ENCODE data around the gene DPP6. TPM values are rescaled to one million over a fixed set of nuclear protein-coding genes. Genes with fewer than 3 reads are reported as not detected.
"Not testable (repeated sequence)": the region's sequence is repeated elsewhere in the genome, so short reads cannot be mapped to it uniquely, and the experiment has no call there.

DPP6 gene
- total RNA-seq, 1 donor from 2014 or later = not detected

GRCh38 chr7:154652564-154652963 lies 600.4 kb downstream of the DPP6 start:
- intact Hi-C loops (cut with micrococcal nuclease) = no loop called here

- intact Hi-C loops (cut with micrococcal nuclease) = no loop called here
Observed at GRCh38 chr7:154653281-154653680, 601.1 kb downstream of the DPP6 start.

GRCh38 chr7:154656618-154657017 lies 604.4 kb downstream of the DPP6 start:
- intact Hi-C loops (cut with micrococcal nuclease) = no loop called here

GRCh38 chr7:154666768-154667167 lies 614.6 kb downstream of the DPP6 start:
- intact Hi-C loops (cut with micrococcal nuclease) = no loop called here

- intact Hi-C loops (cut with micrococcal nuclease) = no loop called here
Observed at GRCh38 chr7:154672659-154673415, 620.6 kb downstream of the DPP6 start.

- intact Hi-C loops (cut with micrococcal nuclease) = no loop called here
Observed at GRCh38 chr7:154674191-154674590, 622.0 kb downstream of the DPP6 start.

GRCh38 chr7:154675560-154675959 lies 623.4 kb downstream of the DPP6 start:
- intact Hi-C loops (cut with micrococcal nuclease) = no loop called here

- intact Hi-C loops (cut with micrococcal nuclease) = not testable (repeated sequence)
Observed at GRCh38 chr7:154676033-154676421, 623.8 kb downstream of the DPP6 start.

GRCh38 chr7:154676422-154677073 lies 624.4 kb downstream of the DPP6 start:
- intact Hi-C loops (cut with micrococcal nuclease) = no loop called here

- intact Hi-C loops (cut with micrococcal nuclease) = no loop called here
Observed at GRCh38 chr7:154677454-154677853, 625.3 kb downstream of the DPP6 start.

- intact Hi-C loops (cut with micrococcal nuclease) = not testable (repeated sequence)
Observed at GRCh38 chr7:154678001-154678550, 625.9 kb downstream of the DPP6 start.

- intact Hi-C loops (cut with micrococcal nuclease) = no loop called here
Observed at GRCh38 chr7:154679379-154680053, 627.3 kb downstream of the DPP6 start.

- intact Hi-C loops (cut with micrococcal nuclease) = no loop called here
Observed at GRCh38 chr7:154680894-154681659, 628.9 kb downstream of the DPP6 start.

GRCh38 chr7:154682003-154682402 lies 629.8 kb downstream of the DPP6 start:
- intact Hi-C loops (cut with micrococcal nuclease) = no loop called here

- intact Hi-C loops (cut with micrococcal nuclease) = no loop called here
Observed at GRCh38 chr7:154684666-154685563, 632.7 kb downstream of the DPP6 start.

- intact Hi-C loops (cut with micrococcal nuclease) = no loop called here
Observed at GRCh38 chr7:154685564-154685901, 633.3 kb downstream of the DPP6 start.

- intact Hi-C loops (cut with micrococcal nuclease) = no loop called here
Observed at GRCh38 chr7:154686305-154686704, 634.1 kb downstream of the DPP6 start.

- intact Hi-C loops (cut with micrococcal nuclease) = no loop called here
Observed at GRCh38 chr7:154688952-154689351, 636.8 kb downstream of the DPP6 start.

- intact Hi-C loops (cut with micrococcal nuclease) = no loop called here
Observed at GRCh38 chr7:154690411-154690810, 638.2 kb downstream of the DPP6 start.

- intact Hi-C loops (cut with micrococcal nuclease) = no loop called here
Observed at GRCh38 chr7:154693661-154694060, 641.5 kb downstream of the DPP6 start.
